Germinal center (tissue), 1 donor: ENCODE data around the gene PPP3CA.
"Not testable (repeated sequence)": the region's sequence is repeated elsewhere in the genome, so short reads cannot be mapped to it uniquely, and the experiment has no call there.

ENCODE experiments used
- DNase-seq: peaks from one replicate; pipeline ENCODE4 v3.0.0; 2012; ENCODE audit warnings: mixed read lengths, low spot score

PPP3CA gene

GRCh38 chr4:101000496-101000895 is 346.8 kb downstream of the PPP3CA start:
- DNase-seq, result no peak

DNA sequence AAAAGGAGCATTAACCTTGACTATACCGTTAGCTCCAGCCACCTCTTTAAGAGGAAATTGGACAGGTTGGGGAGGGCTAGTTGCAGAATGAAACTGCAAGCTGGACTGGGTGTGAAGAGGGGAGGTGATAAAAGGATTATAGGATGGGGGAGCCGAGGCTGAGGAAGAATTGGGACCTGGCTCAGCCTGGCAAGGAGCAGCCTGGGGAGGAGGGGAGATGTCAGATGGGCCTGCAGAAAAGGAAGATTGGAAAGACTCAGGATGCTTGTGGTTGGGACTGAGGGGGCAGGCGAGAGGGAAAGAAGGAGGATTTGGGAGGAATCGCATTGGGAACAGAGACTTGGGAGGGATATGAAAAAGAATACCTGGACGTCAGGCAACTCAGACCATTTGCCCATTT is 351.7 kb downstream of the PPP3CA start:
- DNase-seq, result no peak

DNA sequence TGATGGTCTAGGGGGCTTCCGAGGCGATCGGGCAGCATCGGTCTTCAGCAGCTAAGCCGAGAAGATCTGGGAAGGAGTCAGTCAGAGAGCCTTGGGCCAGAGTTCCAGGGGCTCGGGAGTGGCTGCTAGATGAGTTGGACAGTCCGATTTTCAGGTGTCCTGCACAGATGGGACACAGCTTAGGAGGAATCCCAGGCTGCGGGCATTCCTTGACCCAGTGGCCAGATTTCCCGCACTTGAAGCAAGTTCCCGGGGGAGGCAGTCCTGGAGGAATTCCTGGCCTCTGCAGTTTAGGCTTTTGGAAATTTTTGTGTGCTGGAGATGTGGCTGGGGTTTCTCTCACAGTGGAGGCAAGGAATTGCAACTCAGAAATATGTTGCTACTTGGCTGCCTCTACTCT is 352.3 kb downstream of the PPP3CA start:
- DNase-seq, result not testable (repeated sequence)

DNA sequence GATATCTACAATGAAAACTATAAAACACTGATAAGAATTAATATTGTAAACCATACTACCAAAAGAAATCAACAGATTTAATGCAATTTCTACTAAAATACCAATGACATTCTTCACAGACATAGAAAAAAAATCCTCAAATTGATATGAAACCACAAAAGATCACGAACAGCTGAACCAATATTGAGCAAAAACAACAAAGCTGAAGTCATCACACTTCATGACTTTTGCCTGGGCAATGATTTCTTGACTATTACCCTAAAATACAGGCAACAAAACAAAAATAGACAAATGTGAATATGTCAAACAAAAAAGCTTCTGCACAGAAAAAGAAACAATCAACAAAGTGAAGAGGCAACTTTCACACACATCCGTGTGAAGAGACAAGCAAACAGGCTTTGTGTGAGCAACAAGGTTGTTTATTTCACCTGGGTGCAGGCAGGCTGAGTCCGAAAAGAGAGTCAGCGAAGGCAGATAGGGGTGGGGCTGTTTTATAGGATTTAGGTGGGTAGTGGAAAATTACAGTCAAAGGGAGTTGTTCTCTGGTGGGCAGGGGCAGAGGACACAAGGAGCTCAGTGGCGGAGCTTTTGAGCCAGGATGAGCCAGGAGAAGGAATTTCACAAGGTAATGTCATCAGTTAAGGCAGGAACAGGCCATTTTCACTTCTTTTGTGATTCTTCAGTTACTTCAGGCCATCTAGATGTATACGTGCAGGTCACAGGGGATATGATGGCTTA is 355.8 kb downstream of the PPP3CA start:
- DNase-seq, result not testable (repeated sequence)

GRCh38 chr4:100989401-100989800 is 357.9 kb downstream of the PPP3CA start:
- DNase-seq, result no peak

- no peak for DNase-seq
Measured at GRCh38 chr4:100988876-100989275, 358.4 kb downstream of the PPP3CA start.

DNA sequence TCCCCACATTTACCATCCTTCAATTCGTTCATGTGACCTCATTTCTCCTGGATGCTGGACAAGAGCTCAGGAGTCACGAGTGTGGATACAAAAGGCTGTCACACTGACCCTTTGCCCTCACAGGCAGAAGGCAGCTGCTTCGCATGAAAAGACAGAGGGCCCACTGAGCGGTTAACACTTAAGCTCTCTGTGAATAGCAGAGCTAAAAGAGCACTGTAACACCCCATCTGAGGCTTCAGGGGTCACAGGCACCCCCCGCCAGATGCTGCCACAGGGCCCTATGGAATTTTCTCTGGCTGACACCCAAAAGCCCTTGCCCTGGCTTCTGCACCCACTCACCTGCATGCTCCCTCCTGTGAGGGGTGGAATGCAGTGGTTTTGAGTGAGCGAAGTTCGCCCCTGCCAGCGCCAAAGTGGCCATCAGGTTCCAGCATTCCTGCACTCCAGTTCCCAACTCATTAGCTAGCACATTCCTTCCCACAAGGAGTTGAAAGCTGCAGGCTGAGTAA is 360.9 kb downstream of the PPP3CA start:
- DNase-seq, result no peak

DNA sequence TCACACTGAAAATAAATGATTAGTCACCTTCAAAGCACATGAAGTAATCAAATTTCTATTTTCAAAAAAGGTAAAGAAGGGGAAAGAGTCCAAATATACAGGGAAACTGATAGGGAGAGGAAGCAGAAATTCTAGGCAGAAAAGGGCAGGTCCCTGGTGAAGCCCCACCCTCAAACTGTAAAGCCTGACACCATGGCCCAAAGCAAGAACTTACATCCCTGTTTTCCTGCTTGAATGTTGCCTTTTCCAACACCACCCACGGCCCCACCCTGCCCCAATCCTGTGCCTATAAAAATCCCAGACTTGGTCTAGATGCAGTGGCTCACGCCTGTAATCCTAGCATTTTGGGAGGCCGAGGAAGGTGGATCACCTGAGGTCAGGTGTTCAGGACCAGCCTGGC is 361.8 kb downstream of the PPP3CA start:
- no peak for DNase-seq

GRCh38 chr4:100984901-100985300 is 362.4 kb downstream of the PPP3CA start:
- DNase-seq, result no peak

GRCh38 chr4:100983426-100983825 is 363.9 kb downstream of the PPP3CA start:
- no peak for DNase-seq

DNA sequence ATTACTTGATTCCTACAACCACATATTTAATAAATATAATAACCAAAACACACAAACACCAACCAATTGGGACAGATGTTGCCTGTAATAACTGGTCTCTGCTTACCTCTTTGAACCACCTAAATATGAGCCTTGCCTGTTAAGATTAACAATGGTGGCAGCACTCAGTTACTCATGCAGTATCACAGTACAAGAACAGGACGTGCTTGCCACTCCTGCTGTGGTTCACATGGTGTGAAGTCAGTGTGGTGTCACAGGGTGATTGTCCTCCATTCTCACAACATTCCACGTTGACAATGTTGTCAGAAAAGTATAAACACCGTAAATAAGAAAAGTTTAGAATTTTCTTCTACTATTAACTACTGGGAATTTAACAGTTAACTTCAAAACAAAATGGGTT is 365.0 kb downstream of the PPP3CA start:
- DNase-seq, result no peak

- DNase-seq, result no peak
Measured at GRCh38 chr4:100981447-100982204, 365.7 kb downstream of the PPP3CA start.

GRCh38 chr4:100979736-100980135 is 367.6 kb downstream of the PPP3CA start:
- DNase-seq, result no peak

GRCh38 chr4:100977746-100978397 is 369.5 kb downstream of the PPP3CA start:
- no peak for DNase-seq

DNA sequence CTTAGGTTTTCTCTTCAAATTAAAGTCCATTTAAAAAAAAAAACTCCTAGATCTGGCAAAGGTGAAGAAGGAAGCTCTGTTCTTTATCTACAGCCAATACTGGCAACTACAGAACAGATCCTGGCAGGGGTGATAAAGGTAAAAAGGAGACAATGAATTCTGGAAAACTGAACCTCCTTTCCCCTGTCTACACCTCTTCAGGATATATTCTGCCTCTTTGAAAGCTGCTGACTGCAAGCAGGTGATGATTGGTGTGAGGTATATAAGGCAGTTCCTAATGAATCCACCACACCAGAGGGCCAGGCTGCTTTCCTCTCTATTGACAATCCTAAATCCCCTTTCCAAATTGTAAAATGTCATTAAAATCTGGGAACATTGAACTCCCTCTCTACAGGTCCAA is 370.1 kb downstream of the PPP3CA start:
- DNase-seq, result no peak
